ENCODE measurements around the gene SKP2.

GRCh38 chr5:36217567-36217966 lies 65.7 kb downstream of the SKP2 start:
- no peak for TF ChIP-seq CTCF (IDR thresholded peaks at IDR 0.05)
- TF ChIP-seq POLR2A (IDR thresholded peaks at IDR 0.05), result no peak

All from adrenal gland (tissue), 5 donors.